Smooth muscle cell of bladder (primary cell): Measurements from ENCODE around the gene HARS2. TPM values are rescaled to one million over a fixed set of nuclear protein-coding genes. Genes with fewer than 3 reads are reported as not detected.

Experiments used
- total RNA-seq: library from RNA; depleted of rRNA; stranded (reverse); fragments of >200 nt; gene quantifications from 2 replicates; pipeline ENCODE4 v1.2.3, GENCODE V29; 2014

HARS2 gene, protein sequence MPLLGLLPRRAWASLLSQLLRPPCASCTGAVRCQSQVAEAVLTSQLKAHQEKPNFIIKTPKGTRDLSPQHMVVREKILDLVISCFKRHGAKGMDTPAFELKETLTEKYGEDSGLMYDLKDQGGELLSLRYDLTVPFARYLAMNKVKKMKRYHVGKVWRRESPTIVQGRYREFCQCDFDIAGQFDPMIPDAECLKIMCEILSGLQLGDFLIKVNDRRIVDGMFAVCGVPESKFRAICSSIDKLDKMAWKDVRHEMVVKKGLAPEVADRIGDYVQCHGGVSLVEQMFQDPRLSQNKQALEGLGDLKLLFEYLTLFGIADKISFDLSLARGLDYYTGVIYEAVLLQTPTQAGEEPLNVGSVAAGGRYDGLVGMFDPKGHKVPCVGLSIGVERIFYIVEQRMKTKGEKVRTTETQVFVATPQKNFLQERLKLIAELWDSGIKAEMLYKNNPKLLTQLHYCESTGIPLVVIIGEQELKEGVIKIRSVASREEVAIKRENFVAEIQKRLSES
- 24.6 and 27.1 TPM in 2 replicates for total RNA-seq

DNA sequence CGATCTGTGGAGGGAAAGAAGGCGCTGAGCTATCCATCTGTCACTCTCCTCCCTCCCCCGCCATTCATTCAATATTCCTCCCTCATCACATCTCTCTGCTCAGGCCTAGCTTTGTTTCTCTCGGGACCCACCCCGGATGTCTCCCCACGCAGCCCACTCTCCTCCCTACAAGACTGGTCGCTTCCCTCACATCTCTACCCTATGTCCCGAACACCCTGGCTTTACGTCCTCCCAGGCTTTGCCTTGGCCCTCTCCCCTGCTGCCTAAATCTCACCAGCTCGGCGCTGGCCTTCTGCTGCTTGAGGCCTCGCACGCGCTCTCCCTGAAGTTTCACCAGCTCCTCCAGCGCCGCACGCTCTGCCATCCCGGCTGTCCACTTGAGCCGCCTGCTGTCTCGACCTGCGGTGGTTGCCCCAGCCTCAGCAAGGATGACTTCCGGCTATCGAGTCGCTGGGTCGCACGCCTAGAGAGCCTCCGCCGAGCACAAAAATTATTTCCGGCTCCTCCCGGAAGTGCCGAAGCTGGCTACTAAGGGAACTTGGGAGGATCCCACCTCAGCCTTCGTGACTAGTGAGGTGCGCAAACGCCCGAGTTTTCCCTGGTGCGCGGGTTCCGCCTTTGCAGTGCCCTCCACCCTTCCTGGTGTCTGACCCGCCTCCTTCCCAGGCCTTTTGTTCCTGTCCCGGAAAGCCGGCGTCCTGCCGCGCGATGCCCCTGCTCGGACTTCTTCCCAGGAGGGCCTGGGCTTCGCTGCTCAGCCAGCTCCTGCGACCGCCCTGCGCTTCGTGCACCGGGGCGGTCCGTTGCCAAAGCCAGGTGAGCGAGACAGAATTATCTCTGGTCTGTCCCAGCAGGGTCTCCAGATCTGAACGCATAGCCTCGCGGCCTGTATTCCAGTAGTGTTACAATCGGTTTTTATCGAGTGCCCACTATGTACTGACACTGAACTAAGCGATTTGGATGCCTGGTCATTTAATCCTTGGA lies at the start of gene HARS2, which contains the start of gene HARS1:
HARS2 (plus strand) TSS at position 515 of the 984 bp plus-strand sequence; CDS start at position 709, 194 bp downstream.
HARS1 (minus strand) TSS at position 430 of the 984 bp plus-strand sequence; CDS start at position 364, 66 bp downstream.

DNA sequence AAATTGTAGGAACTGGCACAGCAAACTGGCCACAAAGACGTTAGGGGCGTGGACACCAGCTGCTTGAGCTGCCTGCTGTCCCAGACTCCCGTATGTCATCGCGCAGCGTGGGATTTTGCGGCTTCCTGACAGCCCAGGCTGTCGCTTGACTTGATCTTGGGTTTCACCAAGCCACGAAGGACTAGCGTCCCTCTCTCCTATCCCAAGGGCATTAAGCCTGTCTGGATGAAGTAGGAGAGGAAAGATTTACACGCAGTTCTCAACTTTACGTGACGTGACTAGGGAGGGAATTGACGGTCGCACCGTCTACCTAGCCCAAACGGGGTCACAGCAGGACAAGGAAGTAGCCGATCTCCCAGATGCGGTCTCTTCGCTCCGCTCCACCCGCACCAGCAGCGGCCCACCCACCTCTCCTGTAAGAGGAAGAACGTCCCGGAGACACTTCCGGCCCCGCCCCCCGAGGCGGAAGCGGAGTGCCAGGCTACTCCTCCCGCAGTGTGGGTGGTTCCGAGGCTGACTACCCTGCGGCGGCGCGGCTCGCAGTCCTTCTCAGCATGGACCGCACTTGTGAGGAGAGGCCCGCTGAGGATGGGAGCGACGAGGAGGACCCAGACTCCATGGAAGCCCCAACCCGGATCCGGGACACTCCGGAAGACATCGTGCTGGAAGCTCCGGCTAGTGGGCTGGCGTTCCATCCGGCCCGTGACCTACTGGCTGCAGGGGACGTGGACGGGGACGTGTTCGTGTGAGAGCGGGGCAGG lies 26.7 kb upstream of the HARS2 start, which contains the start of gene WDR55:
WDR55 (plus strand) TSS at position 546 of the 761 bp plus-strand sequence; CDS start at position 555, 9 bp downstream.

DNA sequence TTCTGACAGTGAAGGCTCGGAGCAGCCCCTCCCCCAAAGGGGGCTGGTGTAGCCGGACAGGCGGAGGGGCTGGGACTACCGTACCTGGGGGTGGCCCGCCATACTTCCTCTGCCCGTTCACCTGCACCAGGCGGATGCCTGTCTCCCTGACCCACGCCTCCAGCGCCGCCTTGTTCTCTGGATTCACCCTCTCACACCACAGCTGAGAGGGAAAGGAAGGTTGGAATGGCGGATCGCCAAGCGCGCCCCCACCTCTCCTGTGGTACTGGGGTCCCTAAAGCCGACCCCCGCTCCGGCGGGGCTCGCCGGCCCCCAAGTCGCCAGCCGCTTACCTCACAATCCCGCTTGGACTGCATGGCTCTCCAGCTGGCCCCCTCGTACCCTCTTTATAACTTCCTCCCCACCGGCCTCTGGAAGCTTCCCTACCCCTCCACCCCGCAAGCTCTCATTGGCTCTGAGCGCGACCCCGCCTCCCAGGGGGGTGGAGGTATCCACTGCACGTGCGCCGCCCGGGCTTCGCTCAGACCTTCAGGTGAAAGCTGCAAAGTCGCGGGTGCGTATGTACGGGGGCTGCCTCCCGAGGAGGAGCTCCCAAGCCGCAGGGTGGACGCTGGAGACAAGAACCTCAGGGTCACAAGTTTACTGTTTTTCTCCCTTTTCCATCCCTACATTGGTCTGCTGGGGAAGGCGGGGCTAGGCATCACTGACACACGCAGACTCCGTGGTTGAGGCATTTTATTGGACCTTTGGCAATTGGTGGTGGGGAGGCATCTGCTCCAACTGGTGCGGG lies 17.9 kb upstream of the HARS2 start, which contains the start of gene DND1:
DND1 (minus strand) TSS at position 390 of the 790 bp plus-strand sequence; CDS start at position 356, 34 bp downstream.

DNA sequence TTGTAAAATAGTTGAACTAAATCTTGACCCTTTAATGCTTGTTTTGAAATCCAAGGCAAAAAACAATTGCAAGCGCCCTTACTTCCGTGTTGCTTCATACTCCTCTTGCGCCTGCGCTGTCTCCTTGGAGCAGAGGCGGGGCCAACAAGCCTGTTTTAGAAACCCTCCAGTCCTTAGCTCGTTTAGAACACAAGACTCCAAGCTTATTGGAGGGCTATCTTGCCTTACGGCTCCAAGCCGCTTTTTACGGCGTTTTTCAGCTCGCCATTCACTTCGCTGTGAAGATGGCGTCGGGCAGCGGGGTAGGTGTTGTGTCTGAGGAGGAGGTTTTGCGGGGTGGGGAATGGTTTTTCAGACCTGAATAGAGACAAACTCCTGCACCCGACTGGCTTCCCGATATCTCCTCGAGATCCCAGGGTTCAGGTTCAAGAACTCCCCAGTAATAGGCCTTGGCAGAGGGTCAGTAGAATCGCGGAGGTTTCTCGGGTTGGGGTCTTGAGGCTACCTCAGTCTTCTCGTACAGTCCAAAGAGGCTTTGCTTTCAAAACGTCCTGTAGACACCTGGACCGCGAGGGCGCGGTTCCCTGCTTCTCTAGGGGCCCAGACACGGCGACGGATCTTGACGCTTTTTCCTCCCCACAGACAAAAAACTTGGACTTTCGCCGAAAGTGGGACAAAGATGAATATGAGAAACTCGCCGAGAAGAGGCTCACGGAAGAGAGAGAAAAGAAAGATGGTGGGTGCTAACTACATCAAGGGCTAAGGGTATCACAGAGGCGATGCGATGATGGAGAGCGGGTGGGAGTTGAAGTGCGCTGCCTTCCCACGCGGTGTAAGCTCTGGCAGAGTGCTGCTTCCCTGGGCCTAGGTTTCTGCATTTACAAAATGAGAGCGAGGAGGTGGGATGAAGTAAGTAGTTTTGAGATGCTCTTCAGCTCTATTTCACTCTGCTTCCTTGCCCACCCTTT lies 9.2 kb downstream of the HARS2 start, which contains the start of gene ZMAT2:
ZMAT2 (plus strand) TSS at position 271 of the 968 bp plus-strand sequence; CDS start at position 285, 14 bp downstream.

Other genes starting within 250 kb of the HARS2 start
- 0.85 and 1.7 TPM in 2 replicates for gene EIF4EBP3, start 143.8 kb upstream of the HARS2 start, total RNA-seq
- 35.7 and 53.0 TPM in 2 replicates for gene SRA1, start 134.0 kb upstream of the HARS2 start, total RNA-seq
- gene APBB3, start 126.9 kb upstream of the HARS2 start, total RNA-seq, result 17.2 and 21.9 TPM in 2 replicates
- 10.1 and 14.9 TPM in 2 replicates for gene SLC35A4, start 126.6 kb upstream of the HARS2 start, total RNA-seq
- gene CD14, start 58.3 kb upstream of the HARS2 start, total RNA-seq, result 2.9 and 8.8 TPM in 2 replicates
- 4.2 and 6.8 TPM in 2 replicates for gene TMCO6, start 52.0 kb upstream of the HARS2 start, total RNA-seq
- gene NDUFA2, start 43.8 kb upstream of the HARS2 start, total RNA-seq, result 75.1 and 83.8 TPM in 2 replicates
- 105 and 111 TPM in 2 replicates for gene IK, start 43.6 kb upstream of the HARS2 start, total RNA-seq
- 24.5 and 28.3 TPM in 2 replicates for gene WDR55, start 26.6 kb upstream of the HARS2 start, total RNA-seq
- gene DND1, start 17.9 kb upstream of the HARS2 start, total RNA-seq, result 0.14 TPM in 1 of 2 replicates, not detected in the other
- 62.9 and 65.2 TPM in 2 replicates for gene HARS1, start 85 bp upstream of the HARS2 start, total RNA-seq
- gene ZMAT2, start 9.0 kb downstream of the HARS2 start, total RNA-seq, result 63.7 and 78.2 TPM in 2 replicates
- under 0.01 TPM in 2 replicates for gene PCDHA1, start 94.7 kb downstream of the HARS2 start, total RNA-seq
- under 0.01 and 0.09 TPM in 2 replicates for gene PCDHA2, start 103.4 kb downstream of the HARS2 start, total RNA-seq
- 0.14 and 0.28 TPM in 2 replicates for gene PCDHA3, start 109.6 kb downstream of the HARS2 start, total RNA-seq
- gene PCDHA4, start 115.6 kb downstream of the HARS2 start, total RNA-seq, result 0.14 and 0.37 TPM in 2 replicates
- under 0.01 and 0.09 TPM in 2 replicates for gene PCDHA5, start 130.2 kb downstream of the HARS2 start, total RNA-seq
- 0.14 and 0.55 TPM in 2 replicates for gene PCDHA6, start 136.5 kb downstream of the HARS2 start, total RNA-seq
- 0.57 and 0.83 TPM in 2 replicates for gene PCDHA7, start 142.8 kb downstream of the HARS2 start, total RNA-seq
- under 0.01 and 0.09 TPM in 2 replicates for gene PCDHA8, start 149.7 kb downstream of the HARS2 start, total RNA-seq
- under 0.01 and 0.18 TPM in 2 replicates for gene PCDHA9, start 156.9 kb downstream of the HARS2 start, total RNA-seq
- 0.14 and 0.28 TPM in 2 replicates for gene PCDHA10, start 164.4 kb downstream of the HARS2 start, total RNA-seq
- under 0.01 and 0.65 TPM in 2 replicates for gene PCDHA11, start 177.5 kb downstream of the HARS2 start, total RNA-seq
- gene PCDHA12, start 183.9 kb downstream of the HARS2 start, total RNA-seq, result under 0.01 and 0.09 TPM in 2 replicates
- under 0.01 and 0.09 TPM in 2 replicates for gene PCDHA13, start 190.7 kb downstream of the HARS2 start, total RNA-seq
- 0.14 and 0.18 TPM in 2 replicates for gene PCDHAC1, start 234.8 kb downstream of the HARS2 start, total RNA-seq